HEK293T (cell line): ENCODE results near the gene ZNF814.
"Not testable (repeated sequence)": the region's sequence is repeated elsewhere in the genome, so short reads cannot be mapped to it uniquely, and the experiment has no call there.

ENCODE experiments used
- ARNT ChIP-seq: fragments of 450-650 bp; IDR thresholded peaks from 2 replicates; pipeline ENCODE4 v1.6.1; 2017; ENCODE audit warnings: mild to moderate bottlenecking
- BHLHE40 ChIP-seq: fragments of 450-650 bp; IDR thresholded peaks from 2 replicates; pipeline ENCODE4 v1.6.1; 2016; ENCODE audit warnings: mild to moderate bottlenecking, moderate library complexity, borderline replicate concordance
- CTBP1 ChIP-seq: fragments of 450-650 bp; IDR thresholded peaks from 2 replicates; pipeline ENCODE4 v1.6.1; 2016; ENCODE audit warnings: borderline replicate concordance
- ELF4 ChIP-seq: fragments of 450-650 bp; IDR thresholded peaks from 2 replicates; pipeline ENCODE4 v1.6.1; 2017; ENCODE audit warnings: antibody characterized with exemption
- FOXA1 ChIP-seq: fragments of 450-650 bp; IDR thresholded peaks from 2 replicates; pipeline ENCODE4 v1.6.1; 2016; ENCODE audit warnings: mild to moderate bottlenecking
- FOXK2 ChIP-seq: fragments of 450-650 bp; IDR thresholded peaks from 2 replicates; pipeline ENCODE4 v1.6.1; 2016; ENCODE audit warnings: mild to moderate bottlenecking
- FOXM1 ChIP-seq: fragments of 450-650 bp; IDR thresholded peaks from 2 replicates; pipeline ENCODE4 v1.6.1; 2017; ENCODE audit warnings: mild to moderate bottlenecking, borderline replicate concordance
- L3MBTL2 ChIP-seq: fragments of 450-650 bp; conservative IDR thresholded peaks from 2 replicates; pipeline ENCODE4 v1.6.1; 2016; ENCODE audit warnings: mild to moderate bottlenecking
- LEF1 ChIP-seq: fragments of 450-650 bp; IDR thresholded peaks from 2 replicates; pipeline ENCODE4 v1.6.1; 2017; ENCODE audit warnings: mild to moderate bottlenecking, borderline replicate concordance
- SP1 ChIP-seq: fragments of 450-650 bp; IDR thresholded peaks from 2 replicates; pipeline ENCODE4 v1.6.1; 2017
- SUZ12 ChIP-seq: fragments of 450-650 bp; IDR thresholded peaks from 2 replicates; pipeline ENCODE4 v1.6.1; 2016; ENCODE audit warnings: mild to moderate bottlenecking

DNA sequence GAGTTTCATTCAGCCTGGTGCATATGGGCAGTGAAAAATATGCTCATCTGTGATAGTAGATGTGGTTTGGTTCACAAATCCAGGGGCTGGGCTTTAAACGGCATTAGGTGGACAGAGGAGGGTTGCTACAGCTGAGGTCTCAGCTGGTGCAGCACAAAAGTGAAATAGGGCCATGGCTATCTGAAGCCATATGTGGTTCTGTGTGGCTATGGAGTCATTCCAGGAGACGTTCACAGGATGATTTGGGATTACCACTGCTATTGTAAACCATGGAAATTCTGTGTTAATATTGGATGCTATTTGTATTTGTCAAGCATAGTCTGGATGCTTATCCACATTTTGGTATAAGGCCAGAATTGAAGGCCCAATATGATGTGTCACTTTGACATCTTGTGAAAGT is 34.7 kb downstream of the ZNF814 start:
- TF ChIP-seq FOXK2, ARNT, LEF1, SP1, CTBP1, L3MBTL2, ELF4, FOXM1, SUZ12, BHLHE40, FOXA1: not testable (repeated sequence)
